GM12892 (cell line): ENCODE data around the gene AP1B1.

Experiments
- POLR2A ChIP-seq: IDR thresholded peaks from 2 replicates; pipeline ENCODE4 v1.6.1; 2011; ENCODE audit warnings: low read depth, low read length, control low read depth
- POLR2AphosphoS5 ChIP-seq: IDR thresholded peaks from 2 replicates; pipeline ENCODE4 v1.6.1; 2011; ENCODE audit warnings: low read depth, low read length, control low read depth
- TAF1 ChIP-seq: IDR thresholded peaks from 2 replicates; pipeline ENCODE4 v1.6.1; 2011; ENCODE audit warnings: low read depth, mild to moderate bottlenecking, control low read depth, low read length, borderline replicate concordance

GRCh38 chr22:29308148-29308790 is 80.1 kb downstream of the AP1B1 start:
- TF ChIP-seq POLR2AphosphoS5, result no peak
- no peak for TF ChIP-seq POLR2A
- no peak for TF ChIP-seq TAF1
